ENCODE measurements around the gene METTL3.

DNA sequence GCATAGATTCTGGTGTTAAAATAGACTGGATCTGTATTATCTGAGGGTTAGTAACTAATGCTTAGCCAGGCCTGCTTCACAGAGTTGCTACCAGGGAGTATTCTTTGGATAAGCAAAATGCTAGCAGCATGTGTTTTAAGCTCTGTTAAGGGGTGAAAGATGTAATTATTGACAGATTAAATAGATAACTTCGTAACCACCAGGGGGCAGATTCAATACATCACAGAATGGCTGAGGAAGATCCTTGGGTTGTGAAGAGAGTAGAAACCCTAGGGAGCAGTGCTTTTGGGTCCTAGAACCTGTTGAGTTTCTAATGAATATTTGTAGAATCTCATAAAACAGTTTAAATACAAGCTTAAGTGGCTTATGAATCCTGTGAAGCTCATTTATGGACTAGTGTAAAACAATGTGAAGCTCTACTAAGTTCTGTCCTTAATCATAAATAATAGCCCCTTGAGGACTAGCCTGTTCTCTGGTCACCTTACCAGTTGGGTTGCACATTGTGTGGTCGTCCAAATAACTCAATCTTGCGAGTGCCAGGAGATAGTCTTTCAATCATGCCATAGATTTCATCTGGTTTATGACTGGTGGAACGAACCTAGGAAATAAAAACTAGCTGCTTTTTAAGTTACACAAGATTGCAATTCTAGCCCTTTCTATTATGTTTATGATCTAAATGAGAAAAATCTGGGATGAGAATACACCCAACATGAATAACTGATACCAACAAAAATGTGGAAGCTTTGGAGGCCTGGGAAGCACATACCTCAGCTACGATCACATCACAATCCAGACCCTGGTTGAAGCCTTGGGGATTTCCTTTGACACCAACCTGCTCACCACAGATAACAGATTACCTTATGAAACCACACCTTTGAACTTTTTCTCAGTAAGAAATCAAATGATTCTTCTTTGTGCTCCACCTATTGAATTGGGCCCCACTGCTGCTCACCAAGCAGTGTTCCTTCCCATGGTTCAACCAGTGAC, 12.3 kb downstream of the METTL3 start:
- TF ChIP-seq ZNF274 (IDR thresholded peaks at IDR 0.05; ENCODE audit: low read depth, low read length) (no peak), YY1 (IDR thresholded peaks at IDR 0.05; ENCODE audit: insufficient read depth, insufficient read length) (no peak), SUZ12 (IDR thresholded peaks at IDR 0.05; ENCODE audit: extremely low read depth, insufficient read depth, insufficient read length) (no peak)
